ENCODE results near the gene SLC7A10. TPM values are rescaled to one million over a fixed set of nuclear protein-coding genes. Genes with fewer than 3 reads are reported as not detected.

The SLC7A10 gene
- total RNA-seq, 1 donor from 2014 or later = not detected

GRCh38 chr19:33194886-33195644 lies 30.6 kb downstream of the SLC7A10 start:
- H3K27ac Mint-ChIP-seq = no peak overlapping the region
- CTCF ChIA-PET = no interaction called here
- peaks cover 7% of the 10 kb centered on the region for H3K4me1 Mint-ChIP-seq
- TF ChIP-seq CTCF (IDR thresholded peaks at IDR 0.05) = no peak
- ATAC-seq (ENCODE audit: low read depth) = no peak
- intact Hi-C loops (cut with micrococcal nuclease) = no loop called here
- no peak overlapping the region for H3K4me3 Mint-ChIP-seq
- POLR2A ChIA-PET = no interaction called here
- peaks cover 34% of the 10 kb centered on the region for H3K27me3 Mint-ChIP-seq
- H3K36me3 Mint-ChIP-seq (ENCODE audit: low read depth) = no peaks in the 10 kb centered on the region
- no peak for DNase-seq
- no peaks in the 10 kb centered on the region for H3K9me3 Mint-ChIP-seq

- CTCF ChIA-PET = no interaction called here
- H3K4me1 Mint-ChIP-seq = peaks cover 7% of the 10 kb centered on the region
- no peak for ATAC-seq (ENCODE audit: low read depth)
Measured at GRCh38 chr19:33194532-33194885, 31.1 kb downstream of the SLC7A10 start.

GRCh38 chr19:33193865-33194362 lies 31.7 kb downstream of the SLC7A10 start, which contains the start of gene LRP3:
LRP3 (plus strand) TSS chr19:33194330; CDS start chr19:33194786, 456 bp downstream.
- ATAC-seq (ENCODE audit: low read depth) = no peak
- Mint-ChIP-seq H3K27ac (no peak within 1 kb of the TSS), H3K9me3 (no peaks in the 10 kb centered on the region), H3K4me3 (peak within 1 kb of the TSS; percentile 11), H3K27me3 (peaks cover 34% of the 10 kb centered on the region), H3K4me1 (peaks cover 7% of the 10 kb centered on the region), H3K36me3 (ENCODE audit: low read depth) (no peaks in the 10 kb centered on the region)
- ChIA-PET POLR2A (no interaction called here), CTCF (no interaction called here)
- TF ChIP-seq CTCF (IDR thresholded peaks at IDR 0.05) = no peak
- DNase-seq = no peak
- intact Hi-C loops (cut with micrococcal nuclease) = no loop called here

More at GRCh38 chr19:33194532-33194885, 31.1 kb downstream of the SLC7A10 start:
- no peak overlapping the region for H3K27ac Mint-ChIP-seq
- DNase-seq = no peak
- no peaks in the 10 kb centered on the region for H3K36me3 Mint-ChIP-seq (ENCODE audit: low read depth)
- H3K4me3 Mint-ChIP-seq = no peak overlapping the region
- H3K27me3 Mint-ChIP-seq = peaks cover 34% of the 10 kb centered on the region
- POLR2A ChIA-PET = no interaction called here
- H3K9me3 Mint-ChIP-seq = no peaks in the 10 kb centered on the region
- no peak for TF ChIP-seq CTCF (IDR thresholded peaks at IDR 0.05)
- intact Hi-C loops (cut with micrococcal nuclease) = no loop called here

- CTCF ChIA-PET = no interaction called here
- Mint-ChIP-seq H3K9me3 (no peaks in the 10 kb centered on the region), H3K27me3 (peaks cover 34% of the 10 kb centered on the region), H3K4me1 (peaks cover 7% of the 10 kb centered on the region), H3K4me3 (no peak overlapping the region), H3K27ac (no peak overlapping the region), H3K36me3 (ENCODE audit: low read depth) (no peaks in the 10 kb centered on the region)
- POLR2A ChIA-PET = no interaction called here
- TF ChIP-seq CTCF (IDR thresholded peaks at IDR 0.05) = no peak
- ATAC-seq (ENCODE audit: low read depth) = no peak
- no peak for DNase-seq
- intact Hi-C loops (cut with micrococcal nuclease) = no loop called here
Measured at GRCh38 chr19:33193269-33193864, 32.3 kb downstream of the SLC7A10 start.

- ATAC-seq (ENCODE audit: low read depth) (no peak), DNase-seq (no peak)
- H3K4me3 Mint-ChIP-seq = no peak overlapping the region
- peaks cover 9% of the 10 kb centered on the region for H3K4me1 Mint-ChIP-seq
- CTCF ChIA-PET = no interaction called here
- POLR2A ChIA-PET = no interaction called here
- intact Hi-C loops (cut with micrococcal nuclease) = no loop called here
- H3K27ac Mint-ChIP-seq = no peak overlapping the region
- no peaks in the 10 kb centered on the region for H3K36me3 Mint-ChIP-seq (ENCODE audit: low read depth)
- H3K9me3 Mint-ChIP-seq = no peaks in the 10 kb centered on the region
- no peak for TF ChIP-seq CTCF (IDR thresholded peaks at IDR 0.05)
- peaks cover 34% of the 10 kb centered on the region for H3K27me3 Mint-ChIP-seq
Measured at GRCh38 chr19:33192010-33192409, 33.6 kb downstream of the SLC7A10 start.

Data from activated B cell treated with CpG ODN at 0.5 μM for 24 hours (primary cell).